T-helper 17 cell (primary cell): ENCODE results near the gene AQP11. TPM values are rescaled to one million over a fixed set of nuclear protein-coding genes. Genes with fewer than 3 reads are reported as not detected.
"Not testable (repeated sequence)": the region's sequence is repeated elsewhere in the genome, so short reads cannot be mapped to it uniquely, and the experiment has no call there.

ENCODE experiments used
- ATAC-seq: fragments of 150-1000 bp; cut with Tn5 transposase; 2 replicates; pipeline ENCODE4 v1.10.0; 2021; ENCODE audit warnings: mild to moderate bottlenecking, moderate library complexity
- DNase-seq, 3 donors: peaks; one replicate each; pipeline versions ENCODE4 v3.0.0 to v3.0.0-alpha.2; 2020 to 2021
- H3K9me3 ChIP-seq: one replicate; pipeline ENCODE4 v1.7.0; 2013; ENCODE audit warnings: low read length, mild to moderate bottlenecking; ENCODE audit not compliant: control insufficient read depth, poor library complexity, severe bottlenecking
- H3K27ac Mint-ChIP-seq: one replicate; pipeline ENCODE4 v1.8.0; 2022; ENCODE audit warnings: mild to moderate bottlenecking, moderate library complexity, mixed read lengths
- H3K27me3 Mint-ChIP-seq: one replicate; pipeline ENCODE4 v1.8.0; 2022; ENCODE audit warnings: mixed read lengths
- H3K36me3 Mint-ChIP-seq: one replicate; pipeline ENCODE4 v1.8.0; 2022; ENCODE audit warnings: low read depth, mixed read lengths
- H3K4me1 Mint-ChIP-seq: one replicate; pipeline ENCODE4 v1.8.0; 2022; ENCODE audit warnings: mild to moderate bottlenecking, mixed read lengths
- H3K4me3 Mint-ChIP-seq: one replicate; pipeline ENCODE4 v1.8.0; 2022; ENCODE audit warnings: mild to moderate bottlenecking, moderate library complexity, mixed read lengths
- total RNA-seq, 4 donors: library from RNA in 2 of 4; stranded (reverse) in 2 of 4; gene quantifications; one replicate each; pipeline ENCODE4 v1.2.3 and lab custom pipeline; 2022 to 2026

AQP11 gene
- total RNA-seq, 2 donors from 2014 or later, result 0.16 TPM; not detected in 1

- peaks cover 6% of the 10 kb centered on the region for H3K4me1 Mint-ChIP-seq
- ATAC-seq (no peak), DNase-seq (no peak)
- H3K4me3 Mint-ChIP-seq, result no peak overlapping the region
- H3K9me3 ChIP-seq, result no peaks in the 10 kb centered on the region
- no peaks in the 10 kb centered on the region for H3K27me3 Mint-ChIP-seq
- peaks cover 7% of the 10 kb centered on the region for H3K36me3 Mint-ChIP-seq
- H3K27ac Mint-ChIP-seq, result no peak overlapping the region
Measured at GRCh38 chr11:77609234-77609633, 19.5 kb downstream of the AQP11 start.

- peak overlapping the region; percentile 19 for H3K27ac Mint-ChIP-seq
Measured at GRCh38 chr11:77611921-77612320, 22.2 kb downstream of the AQP11 start.

GRCh38 chr11:77617892-77618291 lies 28.1 kb downstream of the AQP11 start:
- H3K4me3 Mint-ChIP-seq, result no peak overlapping the region
- H3K4me1 Mint-ChIP-seq, result peaks cover 4% of the 10 kb centered on the region
- peak overlapping the region; percentile 8 for H3K27ac Mint-ChIP-seq
- H3K27me3 Mint-ChIP-seq, result no peaks in the 10 kb centered on the region
- peaks cover 4% of the 10 kb centered on the region for H3K36me3 Mint-ChIP-seq
- H3K9me3 ChIP-seq, result no peaks in the 10 kb centered on the region
- no peak for ATAC-seq
- no peak for DNase-seq

More at GRCh38 chr11:77611921-77612320, 22.2 kb downstream of the AQP11 start:
- no peak overlapping the region for H3K4me3 Mint-ChIP-seq
- no peak for ATAC-seq
- no peaks in the 10 kb centered on the region for H3K27me3 Mint-ChIP-seq
- peaks cover 8% of the 10 kb centered on the region for H3K4me1 Mint-ChIP-seq
- peaks cover 7% of the 10 kb centered on the region for H3K36me3 Mint-ChIP-seq
- no peaks in the 10 kb centered on the region for H3K9me3 ChIP-seq
- DNase-seq, result no peak

- H3K9me3 ChIP-seq, result no peaks in the 10 kb centered on the region
- ATAC-seq, result peak; percentile 37
- Mint-ChIP-seq H3K4me3 (no peak overlapping the region), H3K27me3 (no peaks in the 10 kb centered on the region), H3K4me1 (peaks cover 4% of the 10 kb centered on the region), H3K27ac (peak overlapping the region; percentile 19), H3K36me3 (peaks cover 6% of the 10 kb centered on the region)
- no peak for DNase-seq
Measured at GRCh38 chr11:77619576-77620198, 29.9 kb downstream of the AQP11 start.

- H3K36me3 Mint-ChIP-seq, result peaks cover 3% of the 10 kb centered on the region
- no peaks in the 10 kb centered on the region for H3K27me3 Mint-ChIP-seq
- H3K4me1 Mint-ChIP-seq, result peaks cover 18% of the 10 kb centered on the region
- ATAC-seq (no peak), DNase-seq (no peak)
- no peaks in the 10 kb centered on the region for H3K9me3 ChIP-seq
- peak overlapping the region; percentile 75 for H3K27ac Mint-ChIP-seq
- H3K4me3 Mint-ChIP-seq, result peak overlapping the region; percentile 53
Measured at GRCh38 chr11:77630157-77630710, 40.5 kb downstream of the AQP11 start.

- H3K9me3 ChIP-seq, DNase-seq, H3K4me3 Mint-ChIP-seq, H3K36me3 Mint-ChIP-seq, H3K27ac Mint-ChIP-seq, ATAC-seq, H3K27me3 Mint-ChIP-seq: not testable (repeated sequence)
- peaks cover 32% of the 10 kb centered on the region for H3K4me1 Mint-ChIP-seq
Measured at GRCh38 chr11:77633926-77634325, 44.2 kb downstream of the AQP11 start.

GRCh38 chr11:77636731-77637344 lies 47.1 kb downstream of the AQP11 start:
- peaks cover 2% of the 10 kb centered on the region for H3K36me3 Mint-ChIP-seq
- H3K4me3 Mint-ChIP-seq, result peak overlapping the region; percentile 96
- peak overlapping the region; percentile 94 for H3K27ac Mint-ChIP-seq
- DNase-seq (no peak), ATAC-seq (no peak)
- no peaks in the 10 kb centered on the region for H3K9me3 ChIP-seq
- H3K4me1 Mint-ChIP-seq, result peaks cover 24% of the 10 kb centered on the region
- no peaks in the 10 kb centered on the region for H3K27me3 Mint-ChIP-seq

- peak within 1 kb of the TSS; percentile 94 for H3K27ac Mint-ChIP-seq
- H3K36me3 Mint-ChIP-seq, result peaks cover 2% of the 10 kb centered on the region
- no peaks in the 10 kb centered on the region for H3K9me3 ChIP-seq
- peak within 1 kb of the TSS; percentile 96 for H3K4me3 Mint-ChIP-seq
- peak; percentile 55 to 68 (median 61) for DNase-seq
- peak; percentile 99 for ATAC-seq
- peaks cover 24% of the 10 kb centered on the region for H3K4me1 Mint-ChIP-seq
- no peaks in the 10 kb centered on the region for H3K27me3 Mint-ChIP-seq
Measured at GRCh38 chr11:77637345-77638165, 47.8 kb downstream of the AQP11 start, which contains the start of gene CLNS1A. Gene CLNS1A (minus strand): TSS chr11:77637794. CDS start chr11:77637714, 80 bp downstream.

GRCh38 chr11:77642228-77642627 lies 52.5 kb downstream of the AQP11 start:
- Mint-ChIP-seq H3K27me3 (peaks cover 9% of the 10 kb centered on the region), H3K4me3 (no peak overlapping the region), H3K27ac (no peak overlapping the region), H3K4me1 (peaks cover 7% of the 10 kb centered on the region), H3K36me3 (no peaks in the 10 kb centered on the region)
- DNase-seq (no peak), ATAC-seq (no peak)
- no peaks in the 10 kb centered on the region for H3K9me3 ChIP-seq

GRCh38 chr11:77644887-77645286 lies 55.1 kb downstream of the AQP11 start:
- H3K9me3 ChIP-seq, result no peaks in the 10 kb centered on the region
- Mint-ChIP-seq H3K27me3 (peaks cover 11% of the 10 kb centered on the region), H3K4me3 (no peak overlapping the region), H3K27ac (no peak overlapping the region), H3K36me3 (no peaks in the 10 kb centered on the region), H3K4me1 (peaks cover 5% of the 10 kb centered on the region)
- ATAC-seq, result no peak
- no peak for DNase-seq

- H3K36me3 Mint-ChIP-seq, result no peaks in the 10 kb centered on the region
- no peak overlapping the region for H3K4me3 Mint-ChIP-seq
Measured at GRCh38 chr11:77647654-77648305, 58.0 kb downstream of the AQP11 start.

GRCh38 chr11:77650123-77650522 lies 60.4 kb downstream of the AQP11 start:
- peaks cover 2% of the 10 kb centered on the region for H3K4me1 Mint-ChIP-seq
- ATAC-seq, result no peak
- no peaks in the 10 kb centered on the region for H3K36me3 Mint-ChIP-seq
- no peak for DNase-seq
- H3K4me3 Mint-ChIP-seq, result no peak overlapping the region
- no peaks in the 10 kb centered on the region for H3K9me3 ChIP-seq
- H3K27ac Mint-ChIP-seq, result no peak overlapping the region
- H3K27me3 Mint-ChIP-seq, result peaks cover 17% of the 10 kb centered on the region

More at GRCh38 chr11:77647654-77648305, 58.0 kb downstream of the AQP11 start:
- Mint-ChIP-seq H3K27me3 (peaks cover 17% of the 10 kb centered on the region), H3K4me1 (peaks cover 6% of the 10 kb centered on the region), H3K27ac (no peak overlapping the region)
- no peaks in the 10 kb centered on the region for H3K9me3 ChIP-seq
- DNase-seq (no peak), ATAC-seq (no peak)
